Measurements from ENCODE around the gene ASTE1.

ASTE1 gene

DNA sequence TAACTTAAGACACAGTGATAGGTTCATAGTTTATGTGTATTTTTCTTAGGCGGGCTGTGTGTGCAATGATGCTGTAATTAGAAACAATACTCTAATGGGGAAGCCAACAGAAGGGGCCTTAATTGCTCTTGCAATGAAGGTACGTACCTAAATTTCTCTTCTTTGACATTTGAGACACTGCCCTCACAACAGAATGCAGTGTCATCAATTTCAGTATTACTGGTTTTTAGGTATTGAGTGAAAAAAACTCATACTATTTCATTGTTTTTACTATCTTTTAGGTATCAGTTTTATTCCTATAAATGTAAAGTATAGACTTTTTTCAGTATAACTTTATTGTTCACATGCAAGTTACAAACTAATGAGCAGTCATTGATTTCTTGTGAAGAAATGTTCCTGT lies 59.3 kb downstream of the ASTE1 start:
- Histone ChIP-seq H3K79me2 (ENCODE audit: insufficient read depth, low read length) (no peaks in the 10 kb centered on the region), H4K20me1 (ENCODE audit: insufficient read depth, low read length, poor library complexity, severe bottlenecking) (no peaks in the 10 kb centered on the region), H3K36me3 (ENCODE audit: insufficient read depth, low read length) (peaks cover 72% of the 10 kb centered on the region), H3K4me1 (ENCODE audit: insufficient read depth, low read length, poor library complexity, severe bottlenecking) (no peaks in the 10 kb centered on the region), H3K9ac (ENCODE audit: low read depth, low read length, poor library complexity, severe bottlenecking) (no peak overlapping the region), H3K4me3 (ENCODE audit: low read length, poor library complexity, severe bottlenecking) (no peak overlapping the region), H3K27me3 (ENCODE audit: insufficient read depth, low read length, poor library complexity, severe bottlenecking) (no peaks in the 10 kb centered on the region), H3F3A (ENCODE audit: low read depth) (no peaks in the 10 kb centered on the region), H2AFZ (ENCODE audit: low read length) (no peak overlapping the region), H3K9me2 (replicated peaks; ENCODE audit: low read depth, low read length) (no peaks in the 10 kb centered on the region), H3K4me2 (ENCODE audit: low read depth, low read length, poor library complexity, severe bottlenecking) (no peak overlapping the region), H3K9me3 (ENCODE audit: insufficient read depth, low read depth, low read length) (no peaks in the 10 kb centered on the region)
- TF ChIP-seq, protein P1, sequence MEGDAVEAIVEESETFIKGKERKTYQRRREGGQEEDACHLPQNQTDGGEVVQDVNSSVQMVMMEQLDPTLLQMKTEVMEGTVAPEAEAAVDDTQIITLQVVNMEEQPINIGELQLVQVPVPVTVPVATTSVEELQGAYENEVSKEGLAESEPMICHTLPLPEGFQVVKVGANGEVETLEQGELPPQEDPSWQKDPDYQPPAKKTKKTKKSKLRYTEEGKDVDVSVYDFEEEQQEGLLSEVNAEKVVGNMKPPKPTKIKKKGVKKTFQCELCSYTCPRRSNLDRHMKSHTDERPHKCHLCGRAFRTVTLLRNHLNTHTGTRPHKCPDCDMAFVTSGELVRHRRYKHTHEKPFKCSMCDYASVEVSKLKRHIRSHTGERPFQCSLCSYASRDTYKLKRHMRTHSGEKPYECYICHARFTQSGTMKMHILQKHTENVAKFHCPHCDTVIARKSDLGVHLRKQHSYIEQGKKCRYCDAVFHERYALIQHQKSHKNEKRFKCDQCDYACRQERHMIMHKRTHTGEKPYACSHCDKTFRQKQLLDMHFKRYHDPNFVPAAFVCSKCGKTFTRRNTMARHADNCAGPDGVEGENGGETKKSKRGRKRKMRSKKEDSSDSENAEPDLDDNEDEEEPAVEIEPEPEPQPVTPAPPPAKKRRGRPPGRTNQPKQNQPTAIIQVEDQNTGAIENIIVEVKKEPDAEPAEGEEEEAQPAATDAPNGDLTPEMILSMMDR (conservative IDR thresholded peaks at IDR 0.05; ENCODE audit: low read length) = no peak
- no peak for TF ChIP-seq EZH2phosphoT487 (IDR thresholded peaks at IDR 0.05; ENCODE audit: borderline replicate concordance)

DNA sequence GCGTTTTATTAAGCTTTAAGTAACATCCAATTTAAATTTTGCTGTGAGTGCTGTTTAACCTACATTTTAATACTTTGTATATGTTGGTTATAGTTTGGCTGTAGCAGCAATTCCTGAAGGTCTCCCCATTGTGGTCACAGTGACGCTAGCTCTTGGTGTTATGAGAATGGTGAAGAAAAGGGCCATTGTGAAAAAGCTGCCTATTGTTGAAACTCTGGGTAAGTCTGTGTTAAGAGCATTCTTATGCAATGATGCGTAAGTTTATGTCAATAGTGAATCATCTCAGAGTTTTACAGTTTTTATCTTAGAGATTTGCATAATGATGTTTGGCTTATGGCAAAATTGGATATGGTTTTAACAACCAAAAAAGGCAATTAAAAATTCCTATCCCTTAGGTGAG lies 62.7 kb downstream of the ASTE1 start:
- Histone ChIP-seq H3K9me3 (ENCODE audit: insufficient read depth, low read depth, low read length) (no peaks in the 10 kb centered on the region), H3K4me3 (ENCODE audit: low read length, poor library complexity, severe bottlenecking) (no peak overlapping the region), H3K4me2 (ENCODE audit: low read depth, low read length, poor library complexity, severe bottlenecking) (no peak overlapping the region), H3K9me2 (replicated peaks; ENCODE audit: low read depth, low read length) (no peaks in the 10 kb centered on the region), H3F3A (ENCODE audit: low read depth) (no peaks in the 10 kb centered on the region), H3K79me2 (ENCODE audit: insufficient read depth, low read length) (no peaks in the 10 kb centered on the region), H3K27me3 (ENCODE audit: insufficient read depth, low read length, poor library complexity, severe bottlenecking) (no peaks in the 10 kb centered on the region), H4K20me1 (ENCODE audit: insufficient read depth, low read length, poor library complexity, severe bottlenecking) (no peaks in the 10 kb centered on the region), H3K4me1 (ENCODE audit: insufficient read depth, low read length, poor library complexity, severe bottlenecking) (no peaks in the 10 kb centered on the region), H3K9ac (ENCODE audit: low read depth, low read length, poor library complexity, severe bottlenecking) (no peak overlapping the region), H3K36me3 (ENCODE audit: insufficient read depth, low read length) (peaks cover 76% of the 10 kb centered on the region), H2AFZ (ENCODE audit: low read length) (no peak overlapping the region)
- TF ChIP-seq, protein P1 (conservative IDR thresholded peaks at IDR 0.05; ENCODE audit: low read length) = no peak
- TF ChIP-seq EZH2phosphoT487 (IDR thresholded peaks at IDR 0.05; ENCODE audit: borderline replicate concordance) = no peak
